HCT116 (cell line): ENCODE results near the gene CPA5. TPM values are rescaled to one million over a fixed set of nuclear protein-coding genes. Genes with fewer than 3 reads are reported as not detected.

Source experiments
- ATAC-seq: fragments of 200-7000 bp; cut with Tn5 transposase; 2 replicates; pipeline ENCODE4 v1.9.1; 2020; ENCODE audit warnings: mild to moderate bottlenecking, moderate library complexity
- BruUV-seq: library from RNA; stranded (reverse); fragments of 400-500 nt; replicated peaks from 2 replicates; lab custom pipeline; 2021; lab: Mats Ljungman, UMichigan
- CTCF ChIA-PET: fragments of 300-600 bp; sonication (Branson Sonifier 250); formaldehyde crosslinking; loops from one replicate; lab custom pipeline; 2021; ENCODE audit warnings: antibody characterized with exemption; lab: Charles Lee
- POLR2A ChIA-PET: fragments of 300-600, 350-600 bp; sonication (Branson Sonifier 250); formaldehyde crosslinking; loops from one replicate; lab custom pipeline; 2021; ENCODE audit warnings: antibody characterized with exemption; lab: Charles Lee
- RAD21 ChIA-PET, 2 experiments: fragments of 300-600 bp; sonication (Branson Sonifier 250); formaldehyde crosslinking; loops; one replicate each; lab custom pipeline; 2023; ENCODE audit warnings: low total read pairs in 2 of 2; ENCODE audit not compliant: uncharacterized antibody in 2 of 2, unreplicated experiment in 2 of 2, low non-redundant PET in 1 of 2; lab: Charles Lee
- DNase-seq: peaks from one replicate; pipeline ENCODE4 v3.0.0-alpha.2; 2010; ENCODE audit warnings: low read depth, low spot score
- H2AFZ ChIP-seq: fragments of 200-600 bp; shearing (Covaris generic), sonication (generic); 2 replicates; pipeline ENCODE4 v1.6.1; 2017; ENCODE audit warnings: low read depth, mixed run types, mixed read lengths, antibody characterized with exemption, low read length; ENCODE audit not compliant: poor library complexity, severe bottlenecking
- H3K27ac ChIP-seq: 2 replicates; pipeline ENCODE4 v1.5.1; 2012; ENCODE audit warnings: low read depth, low read length
- H3K27me3 ChIP-seq: fragments of 200-600 bp; sonication (generic); 2 replicates; pipeline ENCODE4 v1.6.1; 2016; ENCODE audit warnings: mixed run types, low read length, mixed read lengths; ENCODE audit not compliant: insufficient read depth
- H3K36me3 ChIP-seq, 2 experiments: fragments of 200-500 bp in 1 of 2; fragments of 200-600 bp in 1 of 2; sonication (Bioruptor generic) in 1 of 2; sonication (generic) in 1 of 2; 2 replicates each; pipeline versions ENCODE4 v1.5.1 to v1.6.1; 2014 to 2016; ENCODE audit warnings: low read length in 2 of 2, inconsistent platforms in 1 of 2, mixed read lengths in 1 of 2, mixed run types in 1 of 2; ENCODE audit not compliant: insufficient read depth in 2 of 2, control insufficient read depth in 1 of 2
- H3K4me1 ChIP-seq, 2 experiments: fragments of 200-600 bp in 1 of 2; sonication (generic) in 1 of 2; 2 replicates each; pipeline versions ENCODE4 v1.5.1 to v1.6.1; 2012 to 2017; ENCODE audit warnings: low read length in 2 of 2, inconsistent platforms in 1 of 2, mild to moderate bottlenecking in 1 of 2, mixed read lengths in 1 of 2, mixed run types in 1 of 2, moderate library complexity in 1 of 2; ENCODE audit not compliant: insufficient read depth in 2 of 2, control insufficient read depth in 1 of 2
- H3K4me2 ChIP-seq: fragments of 200-600 bp; sonication (generic); 2 replicates; pipeline ENCODE4 v1.6.1; 2017; ENCODE audit warnings: mixed run types, low read length, mixed read lengths
- H3K4me3 ChIP-seq, 2 experiments: fragments of 200-600 bp in 1 of 2; sonication (generic) in 1 of 2; replicated peaks in 1 of 2; 2 replicates each; pipeline ENCODE4 v1.5.1; 2011 to 2016; ENCODE audit warnings: low read length in 2 of 2, control low read depth in 1 of 2, low read depth in 1 of 2, mild to moderate bottlenecking in 1 of 2, mixed read lengths in 1 of 2, mixed run types in 1 of 2
- H3K79me2 ChIP-seq: fragments of 200-600 bp; sonication (generic); 2 replicates; pipeline ENCODE4 v1.6.1; 2017; ENCODE audit warnings: mild to moderate bottlenecking, mixed run types, low read length, moderate library complexity, mixed read lengths; ENCODE audit not compliant: insufficient read depth
- H3K9ac ChIP-seq: fragments of 200-600 bp; sonication (generic); 2 replicates; pipeline ENCODE4 v1.6.1; 2016; ENCODE audit warnings: low read length, mixed read lengths
- H3K9me2 ChIP-seq: fragments of 200-600 bp; sonication (generic), shearing (Covaris generic); 2 replicates; pipeline ENCODE4 v1.6.1; 2017; ENCODE audit warnings: mixed run types, mild to moderate bottlenecking, moderate library complexity; ENCODE audit not compliant: insufficient read depth
- H3K9me3 ChIP-seq, 2 experiments: fragments of 200-500 bp in 1 of 2; fragments of 200-600 bp in 1 of 2; sonication (Bioruptor generic) in 1 of 2; sonication (generic) in 1 of 2; 2 replicates each; pipeline ENCODE4 v1.6.1; 2014 to 2017; ENCODE audit warnings: low read length in 2 of 2, mixed read lengths in 2 of 2, inconsistent platforms in 1 of 2, low read depth in 1 of 2, mild to moderate bottlenecking in 1 of 2, mixed run types in 1 of 2, moderate library complexity in 1 of 2; ENCODE audit not compliant: control insufficient read depth in 1 of 2, insufficient read depth in 1 of 2
- H4K20me1 ChIP-seq: fragments of 200-600 bp; sonication (generic), shearing (Covaris generic); 2 replicates; pipeline ENCODE4 v1.6.1; 2017; ENCODE audit warnings: mixed run types, mild to moderate bottlenecking, moderate library complexity; ENCODE audit not compliant: insufficient read depth
- CBX3 ChIP-seq: IDR thresholded peaks from 2 replicates; pipeline ENCODE4 v1.6.1; 2012; ENCODE audit warnings: low read depth
- CEBPB ChIP-seq: IDR thresholded peaks from 2 replicates; pipeline ENCODE4 v1.6.1; 2012; ENCODE audit warnings: low read depth
- EGR1 ChIP-seq: IDR thresholded peaks from 2 replicates; pipeline ENCODE4 v1.6.1; 2012; ENCODE audit warnings: low read depth
- EZH2 ChIP-seq: fragments of 200-600 bp; sonication (generic); IDR thresholded peaks from 2 replicates; pipeline ENCODE4 v1.6.1; 2017; ENCODE audit warnings: antibody characterized with exemption, mixed run types
- FOSL1 ChIP-seq: IDR thresholded peaks from 2 replicates; pipeline ENCODE4 v1.6.1; 2012; ENCODE audit warnings: low read depth
- JUND ChIP-seq: IDR thresholded peaks from 2 replicates; pipeline ENCODE4 v1.6.1; 2012
- POLR2A ChIP-seq: IDR thresholded peaks from 2 replicates; pipeline ENCODE4 v1.7.0; 2011; ENCODE audit warnings: borderline replicate concordance; ENCODE audit not compliant: insufficient read depth, insufficient read length; ENCODE audit errors: extremely low read depth
- YY1 ChIP-seq: IDR thresholded peaks from 2 replicates; pipeline ENCODE4 v1.6.1; 2011; ENCODE audit warnings: low read length, low read depth, moderate library complexity, mild to moderate bottlenecking; ENCODE audit not compliant: insufficient replicate concordance; ENCODE audit errors: extremely low read depth
- ZFX ChIP-seq: fragments of 450-650 bp; IDR thresholded peaks from 2 replicates; pipeline ENCODE4 v1.6.1; 2017
- ZNF274 ChIP-seq: fragments of 200-500 bp; sonication (Bioruptor generic); IDR thresholded peaks from 2 replicates; pipeline ENCODE4 v1.6.1; 2014; ENCODE audit warnings: mild to moderate bottlenecking, low read depth, low read length, inconsistent platforms
- intact Hi-C: fragments of 100-400 bp; cut with micrococcal nuclease; formaldehyde crosslinking; loops from 2 replicates; pipeline ENCODE4 v1.10.0; 2022
- total RNA-seq: library from RNA; stranded (reverse); gene quantifications from one replicate; pipeline ENCODE4 v1.2.1, GENCODE V29; 2021; ENCODE audit not compliant: unreplicated experiment
- TF ChIP-seq, protein P1 (sequence below), 3 experiments: fragments of 200-600 bp in 1 of 3; sonication (generic) in 1 of 3; IDR thresholded peaks in 2 of 3; conservative IDR thresholded peaks in 1 of 3; 2 replicates each; pipeline ENCODE4 v1.5.1; 2012 to 2017; ENCODE audit warnings: low read depth in 2 of 3, low read length in 2 of 3, antibody characterized with exemption in 1 of 3, borderline replicate concordance in 1 of 3, control low read depth in 1 of 3, mild to moderate bottlenecking in 1 of 3, mixed read lengths in 1 of 3, mixed run types in 1 of 3, moderate library complexity in 1 of 3; ENCODE audit not compliant: insufficient read depth in 1 of 3

Gene CPA5
- total RNA-seq, 1 experiment from 2014 or later, result not detected

DNA sequence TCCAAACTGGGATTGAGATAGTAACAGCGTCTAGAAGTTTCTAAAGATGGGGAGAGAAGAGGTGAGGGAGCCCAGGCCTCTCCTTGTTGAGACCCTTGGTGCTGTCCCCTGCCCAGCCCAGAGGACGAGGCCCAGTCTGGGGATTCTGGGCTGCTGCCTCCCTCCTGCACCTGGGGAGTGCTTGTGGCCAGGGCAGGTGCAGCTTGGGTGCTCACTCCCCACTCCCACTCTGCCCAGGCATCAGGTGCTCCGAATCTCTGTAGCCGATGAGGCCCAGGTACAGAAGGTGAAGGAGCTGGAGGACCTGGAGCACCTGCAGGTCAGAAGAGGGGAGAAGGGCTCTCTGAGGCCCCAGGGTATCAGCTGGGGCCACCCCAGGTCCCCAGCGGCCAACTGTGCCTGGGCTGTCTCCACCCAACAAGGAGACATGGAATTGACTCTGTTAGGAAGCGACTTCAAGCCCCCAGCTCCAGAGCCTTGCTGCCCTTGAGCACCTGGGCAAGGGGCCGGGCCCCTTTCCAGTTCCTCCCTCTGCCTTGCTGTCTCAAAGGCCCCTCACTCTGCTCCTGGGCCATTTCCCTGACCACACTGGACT lies 36.3 kb downstream of the CPA5 start:
- Histone ChIP-seq H3K9ac (no peak overlapping the region), H4K20me1 (no peaks in the 10 kb centered on the region), H3K27me3 (no peaks in the 10 kb centered on the region), H3K79me2 (no peaks in the 10 kb centered on the region), H3K4me3 (no peak overlapping the region), H3K27ac (no peak overlapping the region), H3K4me1 (no peaks in the 10 kb centered on the region), H2AFZ (no peak overlapping the region), H3K4me2 (no peak overlapping the region), H3K9me3 (no peaks in the 10 kb centered on the region), H3K9me2 (no peaks in the 10 kb centered on the region), H3K36me3 (no peaks in the 10 kb centered on the region)
- ChIA-PET POLR2A (interaction anchor here (0.6 kb wide), 1 partner anchor 60 kb away, joined by 4 read pairs; the partner anchor contains the start of gene CEP41), CTCF (no interaction called here), RAD21 (no interaction called here)
- TF ChIP-seq CBX3 (no peak), FOSL1 (no peak), ZNF274 (no peak), POLR2A (no peak), CEBPB (no peak), EZH2 (no peak), JUND (no peak), ZFX (no peak), YY1 (no peak), EGR1 (no peak)
- TF ChIP-seq, protein P1, sequence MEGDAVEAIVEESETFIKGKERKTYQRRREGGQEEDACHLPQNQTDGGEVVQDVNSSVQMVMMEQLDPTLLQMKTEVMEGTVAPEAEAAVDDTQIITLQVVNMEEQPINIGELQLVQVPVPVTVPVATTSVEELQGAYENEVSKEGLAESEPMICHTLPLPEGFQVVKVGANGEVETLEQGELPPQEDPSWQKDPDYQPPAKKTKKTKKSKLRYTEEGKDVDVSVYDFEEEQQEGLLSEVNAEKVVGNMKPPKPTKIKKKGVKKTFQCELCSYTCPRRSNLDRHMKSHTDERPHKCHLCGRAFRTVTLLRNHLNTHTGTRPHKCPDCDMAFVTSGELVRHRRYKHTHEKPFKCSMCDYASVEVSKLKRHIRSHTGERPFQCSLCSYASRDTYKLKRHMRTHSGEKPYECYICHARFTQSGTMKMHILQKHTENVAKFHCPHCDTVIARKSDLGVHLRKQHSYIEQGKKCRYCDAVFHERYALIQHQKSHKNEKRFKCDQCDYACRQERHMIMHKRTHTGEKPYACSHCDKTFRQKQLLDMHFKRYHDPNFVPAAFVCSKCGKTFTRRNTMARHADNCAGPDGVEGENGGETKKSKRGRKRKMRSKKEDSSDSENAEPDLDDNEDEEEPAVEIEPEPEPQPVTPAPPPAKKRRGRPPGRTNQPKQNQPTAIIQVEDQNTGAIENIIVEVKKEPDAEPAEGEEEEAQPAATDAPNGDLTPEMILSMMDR (IDR thresholded peaks at IDR 0.05 in 2 of 3, conservative IDR thresholded peaks at IDR 0.05 in 1 of 3; ENCODE audit: borderline replicate concordance in 1 of 3, insufficient read depth in 1 of 3, low read depth in 2 of 3, low read length in 2 of 3), result no peak
- no TSS peak for BruUV-seq
- DNase-seq (no peak), ATAC-seq (no peak)
- intact Hi-C loops, result no loop called here
